Mesenchymal stem cell (in vitro differentiated cells and primary cell): ENCODE measurements around the gene CWH43.
A peak's percentile ranks its signal among the peaks of the same experiment; 100 is the strongest.
"Not testable (repeated sequence)": the region's sequence is repeated elsewhere in the genome, so short reads cannot be mapped to it uniquely, and the experiment has no call there.

Experiments
- DNase-seq: peaks from one replicate; pipeline ENCODE4 v3.0.0-alpha.2; 2013
- H2AFZ ChIP-seq: one replicate; pipeline ENCODE4 v1.6.1; 2013; ENCODE audit warnings: low read depth, mild to moderate bottlenecking, control low read depth, inconsistent platforms, low read length, moderate library complexity
- H2AK5ac ChIP-seq: 2 replicates; pipeline ENCODE4 v1.6.1; 2013; ENCODE audit warnings: low read length, moderate library complexity, mild to moderate bottlenecking, inconsistent platforms; ENCODE audit not compliant: severe bottlenecking
- H2BK120ac ChIP-seq: one replicate; pipeline ENCODE4 v1.6.1; 2013; ENCODE audit warnings: low read depth, mild to moderate bottlenecking, inconsistent platforms, low read length, moderate library complexity
- H2BK12ac ChIP-seq, 2 experiments: one replicate each; pipeline ENCODE4 v1.6.1; 2013; ENCODE audit warnings: inconsistent platforms in 2 of 2, low read length in 2 of 2, mild to moderate bottlenecking in 2 of 2, moderate library complexity in 2 of 2, control low read depth in 1 of 2
- H2BK15ac ChIP-seq: one replicate; pipeline ENCODE4 v1.6.1; 2013; ENCODE audit warnings: mild to moderate bottlenecking, low read depth, inconsistent platforms; ENCODE audit not compliant: poor library complexity, severe bottlenecking
- H2BK5ac ChIP-seq: 2 replicates; pipeline ENCODE4 v1.6.1; 2013; ENCODE audit warnings: low read depth, mild to moderate bottlenecking, low read length, control low read depth, inconsistent platforms; ENCODE audit not compliant: poor library complexity, severe bottlenecking
- H3K14ac ChIP-seq, 2 experiments: one replicate each; pipeline ENCODE4 v1.6.1; 2013; ENCODE audit warnings: inconsistent platforms in 2 of 2, low read length in 2 of 2, control low read depth in 1 of 2, mild to moderate bottlenecking in 1 of 2, moderate library complexity in 1 of 2
- H3K18ac ChIP-seq, 2 experiments: one replicate each; pipeline ENCODE4 v1.6.1; 2013; ENCODE audit warnings: inconsistent platforms in 2 of 2, low read length in 2 of 2, control low read depth in 1 of 2, low read depth in 1 of 2, mild to moderate bottlenecking in 1 of 2
- H3K23ac ChIP-seq, 2 experiments: one replicate each; pipeline ENCODE4 v1.6.1; 2013; ENCODE audit warnings: inconsistent platforms in 2 of 2, low read length in 2 of 2, mild to moderate bottlenecking in 2 of 2, moderate library complexity in 2 of 2, control low read depth in 1 of 2
- H3K27ac ChIP-seq: 2 replicates; pipeline ENCODE4 v1.5.1; 2013; ENCODE audit warnings: mild to moderate bottlenecking, moderate library complexity, low read length, control low read depth, inconsistent platforms; ENCODE audit not compliant: poor library complexity, severe bottlenecking
- H3K27me3 ChIP-seq, 2 experiments: 2 replicates each; pipeline versions ENCODE4 v1.6.1 to v1.7.0; 2013; ENCODE audit warnings: low read length in 2 of 2, mild to moderate bottlenecking in 2 of 2, moderate library complexity in 2 of 2, control low read depth in 1 of 2, inconsistent platforms in 1 of 2; ENCODE audit not compliant: control insufficient read depth in 1 of 2, insufficient read depth in 1 of 2
- H3K36me3 ChIP-seq, 2 experiments: 2 replicates each; pipeline versions ENCODE4 v1.6.1 to v1.7.0; 2013; ENCODE audit warnings: low read length in 2 of 2, control low read depth in 1 of 2, inconsistent platforms in 1 of 2, low read depth in 1 of 2, mild to moderate bottlenecking in 1 of 2; ENCODE audit not compliant: insufficient read depth in 2 of 2, control insufficient read depth in 1 of 2
- H3K4ac ChIP-seq, 2 experiments: one replicate each; pipeline ENCODE4 v1.6.1; 2013; ENCODE audit warnings: inconsistent platforms in 2 of 2, low read length in 2 of 2, mild to moderate bottlenecking in 2 of 2, moderate library complexity in 2 of 2, control low read depth in 1 of 2, low read depth in 1 of 2
- H3K4me1 ChIP-seq: 2 replicates; pipeline ENCODE4 v1.6.1; 2013; ENCODE audit warnings: low read depth, low read length, control low read depth; ENCODE audit not compliant: control insufficient read depth, insufficient read depth
- H3K4me2 ChIP-seq: 2 replicates; pipeline ENCODE4 v1.6.1; 2013; ENCODE audit warnings: low read length, mild to moderate bottlenecking, inconsistent platforms; ENCODE audit not compliant: poor library complexity, severe bottlenecking
- H3K4me3 ChIP-seq, 2 experiments: 2 replicates each; pipeline versions ENCODE4 v1.5.1 to v1.7.0; 2013; ENCODE audit warnings: low read length in 2 of 2, mild to moderate bottlenecking in 2 of 2, control low read depth in 1 of 2, low read depth in 1 of 2; ENCODE audit not compliant: insufficient read depth in 1 of 2
- H3K79me1 ChIP-seq: replicated peaks from 2 replicates; pipeline ENCODE4 v1.6.1; 2013; ENCODE audit warnings: mild to moderate bottlenecking, control low read depth, low read length, inconsistent platforms; ENCODE audit not compliant: poor library complexity, severe bottlenecking
- H3K9ac ChIP-seq: 2 replicates; pipeline ENCODE4 v1.7.0; 2013; ENCODE audit warnings: mild to moderate bottlenecking, low read length, moderate library complexity
- H3K9me3 ChIP-seq: 2 replicates; pipeline ENCODE4 v1.7.0; 2013; ENCODE audit warnings: mild to moderate bottlenecking, low read length; ENCODE audit not compliant: control insufficient read depth
- H4K8ac ChIP-seq: one replicate; pipeline ENCODE4 v1.6.1; 2013; ENCODE audit warnings: inconsistent platforms, mild to moderate bottlenecking, low read length, moderate library complexity
- H4K91ac ChIP-seq: one replicate; pipeline ENCODE4 v1.6.1; 2013; ENCODE audit warnings: mild to moderate bottlenecking, low read length, inconsistent platforms
- WGBS: methylation state at CpG from one replicate; pipeline ENCODE4 v1.1.7; 2013; ENCODE audit warnings: mixed read lengths; 5-methylcytosine and 5-hydroxymethylcytosine counted together

The CWH43 gene

DNA sequence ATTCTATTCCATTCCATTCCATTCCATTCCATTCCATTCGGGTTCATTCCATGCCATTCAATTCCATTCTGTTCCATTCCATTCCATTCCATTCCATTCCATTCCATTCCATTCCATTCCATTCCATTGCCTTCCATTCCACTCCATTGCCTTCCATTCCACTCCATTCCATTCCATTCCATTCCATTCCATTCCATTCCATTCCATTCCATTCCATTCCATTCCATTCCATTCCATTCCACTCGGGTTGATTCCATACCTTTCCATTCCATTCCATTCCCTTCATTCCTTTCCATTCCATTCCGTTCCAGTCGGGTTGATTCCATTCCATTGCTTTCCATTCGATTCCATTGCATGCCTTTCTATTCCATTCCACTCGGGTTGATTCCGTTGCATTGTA, 105.8 kb downstream of the CWH43 start:
- H2AK5ac ChIP-seq, H3K4me1 ChIP-seq, H3K36me3 ChIP-seq, H3K79me1 ChIP-seq, H3K4me2 ChIP-seq, H2BK120ac ChIP-seq, H2BK15ac ChIP-seq, H2BK12ac ChIP-seq, H4K91ac ChIP-seq, H3K23ac ChIP-seq, H3K4ac ChIP-seq, H4K8ac ChIP-seq, H3K4me3 ChIP-seq, H2BK5ac ChIP-seq, H3K9ac ChIP-seq, H3K18ac ChIP-seq, H2AFZ ChIP-seq, H3K14ac ChIP-seq, H3K27me3 ChIP-seq, H3K27ac ChIP-seq, DNase-seq: not testable (repeated sequence)
- peaks cover 41% of the 10 kb centered on the region for H3K9me3 ChIP-seq
- WGBS = 60% methylated on average over 7 of the region's 7 CpGs

- H3K23ac ChIP-seq, H3K9ac ChIP-seq, H2BK12ac ChIP-seq, H3K79me1 ChIP-seq, H2BK120ac ChIP-seq, H3K4me2 ChIP-seq, H3K27ac ChIP-seq, H3K36me3 ChIP-seq, H2BK5ac ChIP-seq, H2AK5ac ChIP-seq, H3K4me1 ChIP-seq, H3K4ac ChIP-seq, H3K14ac ChIP-seq, H4K91ac ChIP-seq, H3K27me3 ChIP-seq, H4K8ac ChIP-seq, H3K18ac ChIP-seq, H2BK15ac ChIP-seq, H2AFZ ChIP-seq, H3K4me3 ChIP-seq: not testable (repeated sequence)
- WGBS = 66% methylated on average over 11 of the region's 11 CpGs
- peaks cover 49% of the 10 kb centered on the region for H3K9me3 ChIP-seq
- DNase-seq = peak; percentile 37
Observed at GRCh38 chr4:49092608-49093135, 106.6 kb downstream of the CWH43 start.

- peaks cover 51% of the 10 kb centered on the region for H3K9me3 ChIP-seq
- H2BK12ac ChIP-seq, H3K4me3 ChIP-seq, H3K36me3 ChIP-seq, H2AFZ ChIP-seq, H2BK15ac ChIP-seq, H3K27ac ChIP-seq, H3K23ac ChIP-seq, H2BK120ac ChIP-seq, H4K91ac ChIP-seq, H3K4ac ChIP-seq, H3K4me1 ChIP-seq, H2AK5ac ChIP-seq, H3K79me1 ChIP-seq, H2BK5ac ChIP-seq, DNase-seq, H3K9ac ChIP-seq, H4K8ac ChIP-seq, H3K4me2 ChIP-seq, H3K14ac ChIP-seq, H3K27me3 ChIP-seq, H3K18ac ChIP-seq: not testable (repeated sequence)
- 67% methylated on average over 11 of the region's 11 CpGs for WGBS
Observed at GRCh38 chr4:49096215-49096614, 110.1 kb downstream of the CWH43 start.

DNA sequence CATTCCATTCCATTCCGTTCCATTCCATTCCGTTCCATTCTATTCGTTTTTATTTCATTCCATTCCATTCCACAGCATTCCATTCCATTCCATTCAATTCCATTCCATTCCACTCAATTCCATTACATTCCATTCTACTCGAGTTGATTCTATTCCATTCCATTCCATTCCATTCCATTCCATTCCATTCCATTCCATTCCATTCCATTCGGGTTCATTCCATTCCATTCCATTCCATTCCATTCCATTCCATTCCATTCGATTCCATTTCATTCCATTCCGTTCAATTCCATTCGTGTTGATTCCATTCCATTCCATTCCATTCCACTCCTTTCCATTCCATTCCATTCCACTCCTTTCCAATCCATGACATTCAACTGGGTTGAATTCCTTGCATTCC, 110.6 kb downstream of the CWH43 start:
- not testable (repeated sequence) for H3K23ac ChIP-seq, H4K91ac ChIP-seq, H3K18ac ChIP-seq, H3K36me3 ChIP-seq, H2BK5ac ChIP-seq, H2BK12ac ChIP-seq, H2AFZ ChIP-seq, H2BK120ac ChIP-seq, H3K27me3 ChIP-seq, H3K4ac ChIP-seq, H3K4me1 ChIP-seq, H3K27ac ChIP-seq, H3K79me1 ChIP-seq, DNase-seq, H2AK5ac ChIP-seq, H2BK15ac ChIP-seq, H4K8ac ChIP-seq, H3K9ac ChIP-seq, H3K14ac ChIP-seq, H3K4me3 ChIP-seq, H3K4me2 ChIP-seq
- WGBS = 51% methylated on average over 8 of the region's 8 CpGs
- peaks cover 47% of the 10 kb centered on the region for H3K9me3 ChIP-seq
